HepG2 (cell line): ENCODE data around the gene MATN1.

Experiments used
- E2F2 ChIP-seq: sonication (generic); formaldehyde crosslinking; IDR thresholded peaks from 2 replicates; pipeline ENCODE4 v1.4.0; 2020; ENCODE audit warnings: missing genetic modification reagents, borderline replicate concordance
- FOXK1 ChIP-seq: sonication (generic); formaldehyde crosslinking; IDR thresholded peaks from 2 replicates; pipeline ENCODE4 v1.4.0; 2020; ENCODE audit warnings: low read depth, missing genetic modification reagents, borderline replicate concordance
- FOXO1 ChIP-seq: sonication (generic); formaldehyde crosslinking; IDR thresholded peaks from 2 replicates; pipeline ENCODE4 v1.4.0; 2020; ENCODE audit warnings: missing genetic modification reagents
- KAT7 ChIP-seq: IDR thresholded peaks from 2 replicates; pipeline ENCODE4 v1.6.1; 2018; ENCODE audit warnings: borderline replicate concordance, missing compliant biosample characterization
- KLF12 ChIP-seq: sonication (generic); formaldehyde crosslinking; IDR thresholded peaks from 2 replicates; pipeline ENCODE4 v1.4.0; 2020; ENCODE audit warnings: missing genetic modification reagents, borderline replicate concordance
- MIER2 ChIP-seq: IDR thresholded peaks from 2 replicates; pipeline ENCODE4 v1.6.1; 2016; ENCODE audit warnings: missing biosample characterization, missing genetic modification reagents
- MXI1 ChIP-seq: IDR thresholded peaks from 3 replicates; pipeline ENCODE4 v1.6.1; 2012; ENCODE audit warnings: low read depth, low read length, inconsistent platforms, borderline replicate concordance
- TBX2 ChIP-seq: sonication (generic); formaldehyde crosslinking; IDR thresholded peaks from 2 replicates; pipeline ENCODE4 v1.5.0; 2020; ENCODE audit warnings: missing genetic modification reagents, mild to moderate bottlenecking, borderline replicate concordance
- TEAD2 ChIP-seq: sonication (generic); formaldehyde crosslinking; IDR thresholded peaks from 2 replicates; pipeline ENCODE4 v1.9.0; 2021; ENCODE audit warnings: missing genetic modification reagents
- ZFX ChIP-seq: sonication (generic); formaldehyde crosslinking; IDR thresholded peaks from 2 replicates; pipeline ENCODE4 v1.4.0; 2020; ENCODE audit warnings: mild to moderate bottlenecking, low read depth, missing genetic modification reagents, moderate library complexity
- ZNF282 ChIP-seq: fragments of 450-650 bp; IDR thresholded peaks from 2 replicates; pipeline ENCODE4 v1.6.1; 2018; ENCODE audit not compliant: partially characterized antibody

DNA sequence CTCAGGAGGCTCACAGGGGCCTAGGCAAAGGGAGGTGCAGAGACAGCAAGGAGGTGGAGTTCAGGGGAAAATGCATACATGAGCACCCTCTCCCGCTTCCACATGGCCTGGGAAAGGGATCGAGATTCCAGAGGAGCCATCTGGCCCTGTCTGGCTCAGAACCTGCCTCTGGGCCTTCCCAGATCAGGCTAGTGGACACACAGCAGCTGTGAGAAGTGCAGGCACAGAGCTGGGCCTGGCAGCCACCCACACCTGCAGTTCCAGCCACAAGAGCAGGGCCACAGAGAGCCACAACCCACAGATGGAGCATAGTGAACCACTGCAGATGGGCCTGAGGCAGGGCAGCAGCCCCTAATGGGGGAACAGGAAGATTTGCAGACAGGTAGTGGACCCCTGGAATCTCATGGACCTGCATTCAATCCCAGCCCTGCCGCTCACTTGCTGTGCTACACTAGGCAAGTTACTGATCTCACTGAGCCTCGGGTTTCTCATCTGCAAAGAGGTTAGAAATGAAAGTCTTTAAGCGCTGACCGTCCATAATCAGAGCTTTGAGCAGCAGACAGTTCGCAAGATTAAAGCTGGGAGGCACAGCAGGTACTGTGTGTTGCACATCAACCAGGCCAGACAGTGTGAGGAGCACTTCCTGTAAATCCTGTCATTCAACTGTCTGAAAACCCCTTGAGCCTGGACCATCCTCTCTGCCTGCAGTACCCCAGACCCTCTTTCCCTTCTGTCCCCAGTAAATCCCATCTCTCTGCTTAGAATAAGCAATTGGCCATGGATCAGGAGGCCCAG is 58.0 kb downstream of the MATN1 start:
- no peak for TF ChIP-seq TEAD2 (CRISPR knock-in tag)
- TF ChIP-seq MXI1 = no peak
- no peak for TF ChIP-seq KLF12
- TF ChIP-seq ZNF282 = no peak
- TF ChIP-seq FOXO1 (CRISPR knock-in tag) = no peak
- TF ChIP-seq ZFX (CRISPR knock-in tag) = no peak
- TF ChIP-seq MIER2 (CRISPR knock-in tag) = no peak
- no peak for TF ChIP-seq E2F2 (CRISPR knock-in tag)
- TF ChIP-seq FOXK1 (CRISPR knock-in tag) = no peak
- no peak for TF ChIP-seq KAT7 (CRISPR knock-in tag)
- TF ChIP-seq TBX2 (CRISPR knock-in tag) = no peak
